OCI-LY1 (cell line): ENCODE data around the gene MCM7.

Experiments used
- H2AFZ ChIP-seq: fragments of 200-600 bp; sonication (generic), shearing (Covaris generic); 2 replicates; pipeline ENCODE4 v1.6.0; 2014; ENCODE audit warnings: antibody characterized with exemption, mild to moderate bottlenecking, low read length
- H3F3A ChIP-seq: fragments of 200-600 bp; sonication (generic), shearing (Covaris generic); 2 replicates; pipeline ENCODE4 v1.6.0; 2014; ENCODE audit warnings: mild to moderate bottlenecking, antibody characterized with exemption, low read length, moderate library complexity; ENCODE audit not compliant: insufficient read depth
- H3K27ac ChIP-seq: fragments of 200-600 bp; sonication (generic); 2 replicates; pipeline ENCODE4 v1.5.1; 2014; ENCODE audit warnings: low read length, mixed run types, mild to moderate bottlenecking, low read depth; ENCODE audit not compliant: poor library complexity, severe bottlenecking
- H3K27me3 ChIP-seq: fragments of 200-600 bp; sonication (generic); 2 replicates; pipeline ENCODE4 v1.6.0; 2014; ENCODE audit warnings: antibody characterized with exemption, mild to moderate bottlenecking, low read length, moderate library complexity; ENCODE audit not compliant: insufficient read depth
- H3K36me3 ChIP-seq: fragments of 200-600 bp; sonication (generic); 2 replicates; pipeline ENCODE4 v1.6.1; 2014; ENCODE audit warnings: mild to moderate bottlenecking, antibody characterized with exemption, low read length, moderate library complexity, mixed read lengths; ENCODE audit not compliant: insufficient read depth
- H3K4me1 ChIP-seq: fragments of 200-600 bp; sonication (generic); 2 replicates; pipeline ENCODE4 v1.5.1; 2014; ENCODE audit warnings: mild to moderate bottlenecking, low read length, moderate library complexity; ENCODE audit not compliant: insufficient read depth, severe bottlenecking
- H3K4me2 ChIP-seq: fragments of 200-600 bp; sonication (generic), shearing (Covaris generic); 2 replicates; pipeline ENCODE4 v1.6.1; 2014; ENCODE audit warnings: low read length
- H3K4me3 ChIP-seq: fragments of 200-600 bp; sonication (generic); 2 replicates; pipeline ENCODE4 v1.5.1; 2014; ENCODE audit warnings: low read length, low read depth, mild to moderate bottlenecking, mixed read lengths; ENCODE audit not compliant: poor library complexity, severe bottlenecking
- H3K79me2 ChIP-seq: fragments of 200-600 bp; shearing (Covaris generic); 2 replicates; pipeline ENCODE4 v1.6.1; 2016; ENCODE audit warnings: mixed run types, low read length, mixed read lengths; ENCODE audit not compliant: insufficient read depth
- H3K9ac ChIP-seq: fragments of 200-600 bp; sonication (generic), shearing (Covaris generic); 2 replicates; pipeline ENCODE4 v1.6.1; 2014; ENCODE audit warnings: mild to moderate bottlenecking, low read length, mixed read lengths
- H3K9me2 ChIP-seq: fragments of 200-600 bp; sonication (generic), shearing (Covaris generic); 2 replicates; pipeline ENCODE4 v1.6.1; 2014; ENCODE audit warnings: low read depth, mild to moderate bottlenecking, low read length, mixed read lengths
- H3K9me3 ChIP-seq: fragments of 200-600 bp; shearing (Covaris generic); 2 replicates; pipeline ENCODE4 v1.6.1; 2014; ENCODE audit warnings: low read length, mixed read lengths
- H4K20me1 ChIP-seq: fragments of 200-600 bp; sonication (generic), shearing (Covaris generic); 2 replicates; pipeline ENCODE4 v1.6.0; 2016; ENCODE audit warnings: mild to moderate bottlenecking, low read length; ENCODE audit not compliant: insufficient read depth
- CTCF ChIP-seq: fragments of 200-600 bp; sonication (generic), shearing (Covaris generic); IDR thresholded peaks from 2 replicates; pipeline ENCODE4 v1.5.1; 2017; ENCODE audit warnings: mild to moderate bottlenecking, antibody characterized with exemption, low read length, moderate library complexity, mixed read lengths
- EZH2 ChIP-seq: fragments of 200-600 bp; sonication (generic), shearing (Covaris generic); IDR thresholded peaks from 2 replicates; pipeline ENCODE4 v1.8.0; 2017; ENCODE audit warnings: borderline replicate concordance, mixed run types, mild to moderate bottlenecking, antibody characterized with exemption, low read length, moderate library complexity, mixed read lengths

The MCM7 gene

GRCh38 chr7:100102950-100103840 lies 2.0 kb upstream of the MCM7 start:
- H3K9ac ChIP-seq = peak overlapping the region; percentile 67; the same call in 1 of the 2 replicates
- H3K9me2 ChIP-seq = no peaks in the 10 kb centered on the region
- H3K9me3 ChIP-seq = no peaks in the 10 kb centered on the region
- H3K79me2 ChIP-seq = peaks cover 10% of the 10 kb centered on the region
- no peak overlapping the region for H2AFZ ChIP-seq
- TF ChIP-seq EZH2 (no peak), CTCF (no peak)
- no peaks in the 10 kb centered on the region for H3K27me3 ChIP-seq
- H4K20me1 ChIP-seq = no peaks in the 10 kb centered on the region
- peak overlapping the region; percentile 71 for H3K4me2 ChIP-seq
- peak overlapping the region; percentile 87 for H3K4me3 ChIP-seq
- peaks cover 24% of the 10 kb centered on the region for H3K4me1 ChIP-seq
- H3K27ac ChIP-seq = peak overlapping the region; percentile 73
- peaks cover 58% of the 10 kb centered on the region for H3K36me3 ChIP-seq
- no peaks in the 10 kb centered on the region for H3F3A ChIP-seq

GRCh38 chr7:100100420-100101015 lies 679 bp downstream of the MCM7 start:
- H3K9me2 ChIP-seq = no peaks in the 10 kb centered on the region
- no peak overlapping the region for H2AFZ ChIP-seq
- no peaks in the 10 kb centered on the region for H3F3A ChIP-seq
- H3K4me1 ChIP-seq = peaks cover 17% of the 10 kb centered on the region
- H3K4me2 ChIP-seq = peak overlapping the region; percentile 74
- H3K9me3 ChIP-seq = no peaks in the 10 kb centered on the region
- peak overlapping the region; percentile 98 for H3K9ac ChIP-seq
- no peak for TF ChIP-seq EZH2
- no peak for TF ChIP-seq CTCF
- no peaks in the 10 kb centered on the region for H4K20me1 ChIP-seq
- H3K36me3 ChIP-seq = peaks cover 60% of the 10 kb centered on the region
- H3K27ac ChIP-seq = peak overlapping the region; percentile 89
- H3K79me2 ChIP-seq = peaks cover 10% of the 10 kb centered on the region
- no peaks in the 10 kb centered on the region for H3K27me3 ChIP-seq
- peak overlapping the region; percentile 87 for H3K4me3 ChIP-seq

GRCh38 chr7:100099452-100099851 lies 1.7 kb downstream of the MCM7 start:
- Histone ChIP-seq H3K36me3 (peaks cover 63% of the 10 kb centered on the region), H3K27ac (no peak overlapping the region), H3K4me3 (peak overlapping the region; percentile 87), H3K9ac (peak overlapping the region; percentile 98; the same call in 1 of the 2 replicates), H3K9me3 (no peaks in the 10 kb centered on the region), H3K27me3 (no peaks in the 10 kb centered on the region), H3K4me1 (peaks cover 17% of the 10 kb centered on the region), H4K20me1 (no peaks in the 10 kb centered on the region), H3K4me2 (peak overlapping the region; percentile 74), H3K79me2 (peaks cover 10% of the 10 kb centered on the region), H3F3A (0 out of 2 replicates have a peak, but pooled peaks cover 4% of the 10 kb centered on the region), H3K9me2 (no peaks in the 10 kb centered on the region), H2AFZ (no peak overlapping the region)
- no peak for TF ChIP-seq CTCF
- TF ChIP-seq EZH2 = no peak
